Activated T-cell treated with anti-CD3 and anti-CD28 coated beads for 24 hours (primary cell): ENCODE measurements around the gene ZDHHC8.

Experiments
- DNase-seq: peaks from one replicate; pipeline ENCODE4 v3.0.0-alpha.2; 2020; ENCODE audit warnings: low read depth

ZDHHC8 gene

DNA sequence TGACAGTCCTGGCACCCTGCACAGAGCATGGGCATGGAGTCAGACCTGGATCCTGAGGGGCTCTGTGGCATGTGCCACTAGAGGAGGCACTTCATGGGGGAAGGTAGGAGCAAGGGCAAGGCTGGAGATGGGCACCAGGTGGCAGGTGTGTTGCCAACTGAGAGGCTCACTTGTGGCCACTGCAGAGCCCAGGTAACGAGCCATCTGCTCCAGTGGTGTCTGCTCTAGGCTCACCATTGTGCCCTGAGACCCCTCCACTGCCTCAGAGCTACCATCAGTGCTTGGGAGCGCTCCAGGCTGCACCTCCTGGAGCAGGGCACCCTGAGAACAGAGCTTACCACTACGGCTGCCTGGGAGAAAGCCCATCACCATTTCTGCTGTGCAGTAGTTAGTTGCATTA lies 1.3 kb upstream of the ZDHHC8 start:
- DNase-seq = no peak

DNA sequence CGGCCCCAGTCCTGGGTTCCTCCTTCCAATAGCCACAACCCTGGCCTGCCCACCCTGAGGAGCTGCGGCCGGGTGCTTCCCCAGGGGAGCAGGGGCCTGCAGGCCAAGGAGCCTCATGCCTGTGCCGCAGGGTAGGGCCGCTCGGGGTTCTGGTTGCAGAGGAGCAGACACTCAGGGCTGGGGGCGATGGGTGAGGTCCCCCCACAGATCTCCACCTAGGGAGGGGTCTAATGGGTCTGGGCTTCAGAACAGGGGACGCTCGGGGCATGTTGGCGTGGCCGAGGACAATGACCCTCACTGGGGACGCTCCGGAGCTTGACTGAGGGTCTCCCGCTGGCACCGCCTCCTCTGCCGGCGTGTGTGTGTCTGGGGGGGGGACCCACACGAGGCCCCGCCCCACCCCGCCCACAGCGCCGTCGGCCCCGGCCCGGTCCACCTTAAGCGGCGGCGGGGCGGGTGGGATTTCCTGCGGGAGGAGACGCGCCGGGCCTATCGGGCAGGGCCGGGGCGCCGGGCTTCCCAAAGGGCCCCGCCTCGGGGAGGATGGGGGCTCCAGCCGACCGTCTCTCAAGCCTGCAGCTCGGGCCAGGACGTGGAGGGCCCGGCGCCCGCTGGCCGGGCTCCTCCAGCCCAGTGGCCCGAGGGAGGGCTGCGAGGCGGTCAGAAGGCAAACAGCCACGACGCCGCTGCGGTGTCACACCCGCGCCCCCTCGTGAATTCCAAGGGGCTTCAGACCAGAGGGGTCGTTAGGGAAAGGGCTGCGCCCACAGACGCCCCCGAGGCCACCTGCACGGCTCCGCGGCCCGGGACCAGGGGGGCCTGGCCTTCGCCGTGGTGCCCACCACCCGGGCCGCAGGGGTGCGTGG lies 640 bp upstream of the ZDHHC8 start:
- peak; percentile 81 for DNase-seq

DNA sequence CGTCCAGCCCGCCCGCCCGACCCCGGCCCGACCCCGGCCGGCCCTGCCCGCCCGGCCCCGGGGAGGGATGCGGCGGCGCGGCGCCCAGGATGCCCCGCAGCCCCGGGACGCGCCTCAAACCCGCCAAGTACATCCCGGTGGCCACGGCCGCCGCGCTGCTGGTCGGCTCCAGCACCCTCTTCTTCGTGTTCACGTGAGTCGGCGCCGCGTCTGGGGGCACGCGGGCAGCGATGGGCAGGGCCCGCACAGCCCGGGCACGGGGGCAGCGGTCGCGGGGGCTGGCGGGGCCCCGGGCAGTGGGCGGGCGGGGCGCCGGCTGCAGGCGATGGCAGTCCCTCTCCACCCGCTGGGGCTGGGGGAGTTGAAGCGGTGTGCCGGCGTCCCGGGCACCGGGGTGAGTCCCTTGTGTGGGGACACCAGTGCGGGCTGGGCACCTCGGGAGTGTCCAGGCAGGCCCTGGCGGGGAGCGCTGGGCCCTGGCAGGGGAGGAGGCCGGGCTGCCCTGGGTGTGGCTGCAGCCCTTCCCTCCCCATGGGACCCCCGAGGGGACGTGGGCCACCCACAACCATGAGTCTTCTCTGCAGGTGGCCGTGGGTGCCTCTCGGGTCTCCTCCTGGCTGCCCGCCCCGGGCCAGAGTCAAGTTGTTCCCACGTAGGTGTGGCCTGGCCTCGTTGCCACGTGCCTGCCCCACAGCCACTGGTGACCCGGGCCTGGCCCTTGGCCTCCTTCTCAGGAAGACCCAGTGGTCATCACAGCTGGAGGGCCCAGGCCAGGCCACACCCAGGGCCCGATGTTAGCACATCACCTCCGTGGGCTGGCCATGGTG lies 468 bp downstream of the ZDHHC8 start:
- DNase-seq = no peak

DNA sequence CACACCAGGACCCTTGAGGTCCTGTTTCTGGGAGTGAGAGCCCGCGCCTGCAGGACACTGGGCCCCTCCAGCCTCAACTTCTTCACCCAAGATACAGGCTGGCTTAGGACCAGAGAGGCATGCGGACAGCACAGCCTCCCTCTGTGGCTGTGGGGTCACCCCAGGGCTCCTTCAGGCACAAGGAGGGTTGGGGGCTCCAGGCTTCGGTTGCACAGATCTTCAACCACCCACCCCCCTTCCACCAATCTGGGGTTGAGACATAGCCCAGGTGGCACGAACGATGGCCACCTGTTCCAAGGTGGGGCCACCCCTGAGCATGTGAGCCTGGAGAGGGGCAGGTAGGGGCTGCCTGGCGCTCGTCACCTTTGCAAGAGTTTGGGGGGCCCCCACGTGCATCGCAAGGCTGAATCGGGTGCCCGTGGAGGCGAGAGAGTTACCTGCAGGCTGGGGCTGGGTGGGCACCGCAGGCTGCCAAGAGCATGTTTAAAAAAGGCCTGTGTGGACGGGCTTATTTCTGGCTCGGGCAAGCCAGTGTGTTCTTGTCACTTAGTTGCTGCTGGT lies 1.2 kb downstream of the ZDHHC8 start:
- DNase-seq = no peak

DNA sequence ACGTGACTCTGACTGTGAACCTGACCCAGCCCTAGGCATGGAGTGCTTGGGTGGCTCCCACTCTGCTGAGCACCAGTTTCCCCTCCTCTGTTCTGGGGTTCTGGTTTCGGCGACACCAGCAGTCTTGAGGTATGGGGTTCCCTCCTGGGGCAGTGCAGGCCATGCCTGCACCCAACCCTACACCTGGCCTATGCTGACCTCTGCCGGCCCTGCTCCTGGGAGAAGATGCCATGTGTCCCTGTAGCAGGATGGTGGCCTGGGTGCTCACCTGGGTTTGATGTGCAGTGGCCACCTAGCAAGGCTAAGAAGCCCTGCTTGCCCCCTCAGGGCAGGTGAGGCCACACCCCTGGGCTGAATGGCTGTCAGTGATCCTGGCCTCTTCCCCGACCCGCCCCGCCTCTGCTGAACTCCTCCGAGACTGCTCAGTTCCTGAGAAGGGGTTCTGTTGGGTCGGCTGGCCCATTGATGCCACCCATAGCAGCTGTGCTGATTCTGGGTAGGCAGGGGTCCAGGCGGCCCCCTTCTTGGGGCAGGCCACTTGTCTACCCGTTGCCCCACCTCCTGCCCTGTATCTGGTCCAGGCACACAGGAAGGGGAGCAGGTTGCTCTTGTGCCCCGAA lies 2.4 kb downstream of the ZDHHC8 start:
- no peak for DNase-seq

DNA sequence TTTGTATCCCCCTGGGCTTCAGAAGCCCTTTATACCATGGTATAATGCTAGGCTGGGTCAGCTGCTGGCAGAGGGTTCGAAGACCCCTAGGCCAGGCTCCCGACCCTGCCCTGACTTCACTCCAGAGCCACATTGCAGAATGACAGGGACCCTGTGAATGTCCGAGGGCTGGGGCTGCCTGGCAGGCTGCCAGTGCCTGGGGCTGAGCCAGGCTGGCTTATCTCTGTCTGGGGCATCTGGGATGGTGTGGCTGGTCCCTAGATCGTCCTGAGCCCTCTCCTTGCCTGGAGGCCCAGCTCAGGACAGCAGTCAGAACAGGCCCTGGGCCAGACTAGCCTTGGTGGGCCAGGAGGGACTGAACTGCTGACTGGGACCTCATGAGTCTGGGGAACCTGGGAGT lies 3.7 kb downstream of the ZDHHC8 start:
- no peak for DNase-seq

DNA sequence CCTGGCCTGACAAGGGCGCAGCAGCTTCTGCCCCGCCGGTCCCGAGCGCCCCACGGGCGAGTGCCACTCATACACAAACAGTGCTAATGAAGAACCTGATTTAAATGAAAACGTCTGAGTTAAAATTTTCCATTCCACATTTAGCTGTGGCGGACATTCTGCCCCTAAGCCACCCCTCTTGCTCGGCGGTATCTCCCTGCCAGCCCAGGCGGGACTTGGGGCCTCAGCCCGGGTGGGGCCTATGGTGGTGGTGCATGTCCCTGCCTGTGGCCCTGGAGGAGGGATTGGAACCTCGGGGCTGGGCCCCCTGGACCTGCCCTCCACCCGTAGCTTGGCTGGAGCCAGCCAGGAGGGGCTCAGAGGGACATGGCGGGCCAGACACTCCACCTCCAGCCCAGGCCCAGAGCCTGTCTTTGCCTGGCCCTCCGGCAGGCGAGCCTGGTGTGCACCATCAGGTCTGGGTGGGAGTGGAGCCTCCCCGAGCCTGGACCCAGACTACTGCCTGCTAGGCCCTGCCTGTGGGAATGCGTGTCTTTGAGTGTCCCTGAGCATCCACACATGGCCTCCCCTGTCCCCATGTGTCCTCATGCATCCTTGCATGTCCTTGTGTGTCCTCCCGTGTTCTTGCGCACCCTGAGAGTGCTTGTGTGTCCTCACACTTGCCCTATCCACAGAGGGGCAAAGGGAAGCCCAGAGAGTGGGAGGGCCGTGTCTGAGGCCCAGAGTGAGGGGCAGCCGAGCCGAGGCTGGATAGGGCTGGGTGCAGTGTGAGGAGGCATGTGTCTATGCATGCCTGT lies 4.4 kb downstream of the ZDHHC8 start:
- no peak for DNase-seq

DNA sequence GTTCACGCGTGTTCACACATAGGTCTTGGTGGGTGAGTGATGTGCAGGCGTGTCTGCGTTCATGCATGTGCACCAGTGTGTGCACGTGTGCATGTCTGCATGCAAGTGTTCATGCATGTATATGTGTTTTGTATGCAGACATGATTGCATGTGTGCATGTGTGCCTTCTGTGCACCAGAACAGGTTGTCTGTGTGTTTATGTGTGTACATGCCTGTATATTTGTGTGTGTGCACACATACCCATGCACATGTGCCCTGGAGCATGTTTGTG lies 4.9 kb downstream of the ZDHHC8 start:
- no peak for DNase-seq

DNA sequence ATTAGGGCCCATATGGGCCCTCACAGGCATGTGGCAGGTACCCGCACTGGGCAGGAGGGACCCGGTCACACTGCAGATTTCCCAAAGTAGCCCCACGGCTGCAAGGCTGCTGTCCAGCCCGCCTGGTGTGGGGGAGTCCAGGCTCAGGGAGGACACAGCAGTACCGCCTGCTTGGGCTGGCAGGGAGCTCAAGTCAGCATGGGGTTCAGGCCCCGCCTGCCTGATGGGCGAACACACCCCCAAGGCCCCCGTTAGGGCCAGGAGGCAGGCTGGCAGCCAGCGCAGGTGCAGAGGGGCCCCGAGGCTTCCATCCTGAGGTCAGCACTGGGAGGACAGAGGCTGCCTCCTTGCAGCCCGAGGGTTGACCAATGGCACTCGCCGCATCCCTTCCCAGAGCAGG lies 5.5 kb downstream of the ZDHHC8 start:
- DNase-seq = no peak

DNA sequence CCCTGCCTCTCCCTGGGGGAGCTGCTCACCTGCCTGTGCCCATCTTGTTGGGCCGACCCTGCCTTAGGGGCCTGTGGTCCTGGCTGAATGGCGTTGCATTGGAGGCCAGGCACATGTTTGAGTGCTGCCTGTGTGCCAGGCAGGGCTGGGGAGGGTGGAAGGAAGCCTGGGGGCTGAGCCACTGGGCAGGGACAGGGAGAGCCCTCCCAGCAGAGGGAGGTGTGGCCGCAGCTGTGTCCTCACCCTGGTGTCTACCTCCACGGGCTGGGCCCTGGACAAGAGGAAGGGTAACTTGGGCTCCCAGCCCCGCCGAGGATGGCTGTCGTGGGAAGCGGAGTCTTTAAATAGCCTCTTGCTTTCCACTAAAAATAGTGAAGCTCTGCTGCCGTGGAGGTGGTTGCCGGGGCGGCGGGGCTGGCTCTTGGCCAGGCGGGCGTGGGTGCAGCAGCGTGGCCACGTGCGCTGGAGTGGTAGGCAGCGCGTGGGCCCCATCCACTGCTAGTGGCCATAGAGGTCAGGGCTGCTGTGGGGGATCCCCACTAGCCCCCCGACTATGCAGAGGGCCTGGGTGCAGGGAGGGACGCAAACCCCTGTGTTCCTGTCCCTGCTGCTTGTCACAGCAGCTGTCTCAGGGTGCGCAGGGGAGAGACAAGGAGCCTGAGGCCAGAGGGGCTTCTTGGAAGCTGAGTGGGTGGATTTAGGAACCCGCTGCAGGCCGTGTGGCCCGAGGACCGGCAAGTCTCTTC lies 6.2 kb downstream of the ZDHHC8 start:
- DNase-seq = no peak

DNA sequence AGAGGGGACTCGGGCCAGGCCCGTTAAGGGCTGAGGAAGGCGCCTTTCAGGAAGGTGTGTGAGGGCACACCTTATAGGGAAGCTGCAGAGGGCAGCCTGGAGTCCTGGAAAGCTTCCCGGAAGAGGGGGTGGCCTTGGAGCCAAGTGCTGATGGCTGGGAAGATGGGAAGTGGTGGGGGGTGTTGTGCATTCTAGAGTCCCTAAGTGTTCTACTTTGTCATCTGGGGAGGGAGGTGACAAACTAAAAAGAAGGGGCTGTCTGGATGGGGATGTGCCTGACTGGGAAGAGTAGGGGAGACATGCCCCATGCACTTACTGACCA lies 6.8 kb downstream of the ZDHHC8 start:
- no peak for DNase-seq

DNA sequence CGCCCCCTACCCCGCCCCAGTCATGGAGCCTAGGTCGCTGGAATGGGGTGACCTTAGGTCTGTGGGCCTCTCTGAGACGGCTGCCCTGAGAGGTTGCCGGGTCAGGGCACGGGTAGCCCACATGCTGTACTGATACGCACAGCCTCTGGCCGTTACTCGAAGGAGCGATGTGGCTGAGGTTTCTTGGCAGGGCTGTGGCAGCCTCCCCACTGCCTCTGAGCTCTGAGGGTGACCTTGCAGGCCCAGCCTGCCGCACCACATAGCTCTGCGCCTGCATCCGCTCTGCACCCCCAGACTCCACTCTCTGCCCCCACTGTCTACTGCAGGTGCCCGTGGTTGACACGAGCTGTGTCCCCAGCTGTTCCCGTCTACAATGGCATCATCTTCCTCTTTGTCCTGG lies 7.3 kb downstream of the ZDHHC8 start:
- no peak for DNase-seq

DNA sequence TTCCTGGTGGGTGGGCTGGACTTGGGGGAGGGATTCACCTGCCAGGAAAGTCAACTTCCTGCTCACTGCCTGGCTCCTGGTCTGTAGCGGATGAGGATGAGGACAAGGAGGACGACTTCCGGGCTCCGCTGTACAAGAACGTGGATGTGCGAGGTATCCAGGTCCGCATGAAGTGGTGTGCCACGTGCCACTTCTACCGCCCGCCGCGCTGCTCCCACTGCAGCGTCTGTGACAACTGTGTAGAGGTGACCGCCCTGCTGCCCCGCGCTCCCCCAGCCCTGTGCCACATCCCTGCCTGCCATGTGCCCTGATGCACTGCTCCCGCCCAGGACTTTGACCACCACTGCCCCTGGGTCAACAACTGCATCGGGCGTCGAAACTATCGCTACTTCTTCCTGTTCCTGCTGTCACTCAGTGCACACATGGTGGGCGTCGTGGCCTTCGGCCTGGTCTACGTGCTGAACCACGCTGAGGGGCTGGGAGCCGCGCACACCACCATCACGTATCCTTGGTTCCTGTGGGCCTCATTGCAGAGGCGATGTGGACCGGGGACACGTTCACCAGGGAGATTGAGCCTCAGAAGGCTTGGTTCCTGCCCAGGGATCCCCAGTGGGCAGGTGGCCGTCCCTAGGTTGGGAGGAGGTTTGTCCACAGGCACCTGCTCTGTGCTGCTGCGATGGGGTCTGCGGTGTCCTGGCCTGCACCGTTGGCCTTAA lies 7.9 kb downstream of the ZDHHC8 start:
- no peak for DNase-seq

DNA sequence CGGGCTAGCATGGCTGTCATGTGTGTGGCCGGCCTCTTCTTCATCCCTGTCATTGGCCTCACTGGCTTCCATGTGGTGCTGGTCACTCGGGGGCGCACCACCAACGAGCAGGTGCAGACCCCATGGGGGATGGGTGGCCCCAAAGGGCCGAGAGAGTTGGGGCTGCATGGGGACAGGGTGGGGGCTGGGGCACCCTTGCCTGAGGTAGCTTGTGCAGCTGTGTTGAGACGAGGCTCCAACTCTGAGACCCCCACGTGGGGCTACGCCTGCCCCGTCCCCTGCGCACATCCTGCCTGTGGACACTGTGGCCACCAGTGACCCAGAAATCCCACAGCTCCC lies 8.5 kb downstream of the ZDHHC8 start:
- no peak for DNase-seq

DNA sequence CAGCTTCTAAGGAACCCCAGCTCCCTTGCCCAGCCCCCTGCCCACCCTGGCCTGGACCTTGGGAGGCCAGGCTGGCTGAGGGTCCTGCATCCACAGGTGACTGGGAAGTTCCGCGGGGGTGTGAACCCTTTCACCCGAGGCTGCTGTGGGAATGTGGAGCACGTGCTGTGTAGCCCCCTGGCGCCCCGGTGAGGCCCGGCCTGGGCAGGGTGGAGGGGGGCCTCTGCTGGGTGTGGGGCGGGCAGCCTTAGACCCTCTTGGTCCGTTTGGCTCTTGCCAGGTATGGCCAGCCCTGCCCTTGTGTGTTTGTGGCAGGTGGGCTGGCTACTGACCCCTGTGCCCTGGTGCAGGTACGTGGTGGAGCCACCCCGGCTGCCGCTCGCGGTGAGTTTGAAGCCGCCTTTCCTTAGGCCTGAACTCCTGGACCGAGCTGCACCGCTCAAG lies 8.9 kb downstream of the ZDHHC8 start:
- no peak for DNase-seq

DNA sequence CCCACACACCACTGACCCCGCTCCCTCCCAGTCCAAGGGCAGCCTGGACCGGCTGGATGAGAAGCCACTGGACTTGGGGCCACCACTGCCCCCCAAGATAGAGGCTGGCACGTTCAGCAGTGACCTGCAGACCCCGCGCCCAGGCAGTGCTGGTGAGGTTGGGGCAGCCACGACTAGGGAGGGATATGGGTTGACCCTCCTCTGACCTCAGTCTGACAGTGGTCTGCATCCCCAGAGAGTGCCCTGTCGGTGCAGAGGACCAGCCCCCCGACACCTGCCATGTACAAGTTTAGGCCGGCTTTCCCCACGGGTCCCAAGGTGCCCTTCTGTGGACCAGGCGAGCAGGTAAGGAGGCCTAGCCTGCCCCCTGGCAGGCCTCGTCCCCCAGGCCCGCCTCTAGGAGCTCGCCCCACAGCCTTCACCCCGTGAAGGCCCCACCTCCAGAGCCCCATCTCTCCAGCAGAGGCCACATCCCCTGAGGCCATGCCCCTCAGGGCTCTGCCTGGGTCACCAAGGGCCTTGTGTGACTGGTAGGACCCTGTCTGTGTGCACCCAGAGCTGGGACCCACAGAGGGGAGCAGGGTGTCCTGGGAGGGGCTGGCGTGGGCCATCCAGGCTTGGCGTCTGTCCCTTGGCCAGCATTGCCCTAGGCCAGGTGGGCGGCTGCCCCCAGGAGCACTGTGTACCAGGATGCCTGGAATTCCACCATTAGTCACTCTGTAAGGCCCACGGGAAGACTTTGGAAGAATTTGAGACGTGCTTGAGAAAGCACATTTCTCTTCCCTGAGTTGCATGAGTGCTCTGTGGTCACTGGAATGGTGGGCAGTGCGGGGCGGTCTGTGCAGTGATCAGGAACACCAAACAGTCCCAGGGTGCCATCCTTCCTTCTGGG lies 9.8 kb downstream of the ZDHHC8 start:
- DNase-seq = no peak

DNA sequence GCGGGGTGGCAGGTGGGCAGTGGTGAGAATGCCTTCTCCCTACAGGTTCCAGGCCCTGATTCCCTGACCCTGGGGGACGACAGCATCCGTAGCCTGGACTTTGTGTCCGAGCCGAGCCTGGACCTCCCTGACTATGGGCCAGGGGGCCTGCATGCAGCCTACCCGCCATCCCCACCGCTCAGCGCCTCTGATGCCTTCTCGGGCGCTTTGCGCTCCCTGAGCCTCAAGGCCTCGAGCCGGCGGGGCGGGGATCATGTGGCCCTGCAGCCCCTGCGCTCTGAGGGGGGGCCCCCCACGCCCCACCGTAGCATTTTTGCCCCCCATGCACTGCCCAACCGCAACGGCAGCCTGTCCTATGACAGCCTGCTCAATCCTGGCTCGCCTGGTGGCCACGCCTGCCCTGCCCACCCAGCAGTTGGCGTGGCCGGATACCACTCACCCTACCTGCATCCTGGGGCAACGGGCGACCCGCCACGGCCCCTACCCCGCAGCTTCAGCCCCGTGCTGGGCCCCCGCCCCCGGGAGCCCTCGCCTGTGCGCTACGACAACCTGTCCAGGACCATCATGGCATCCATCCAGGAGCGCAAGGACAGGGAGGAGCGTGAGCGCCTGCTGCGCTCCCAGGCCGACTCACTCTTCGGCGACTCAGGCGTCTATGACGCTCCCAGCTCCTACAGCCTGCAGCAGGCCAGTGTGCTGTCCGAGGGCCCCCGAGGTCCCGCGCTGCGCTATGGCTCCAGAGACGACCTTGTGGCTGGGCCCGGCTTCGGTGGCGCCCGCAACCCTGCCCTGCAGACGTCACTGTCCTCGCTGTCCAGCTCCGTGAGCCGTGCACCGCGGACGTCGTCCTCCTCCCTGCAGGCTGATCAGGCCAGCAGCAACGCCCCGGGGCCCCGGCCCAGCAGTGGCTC lies 11.4 kb downstream of the ZDHHC8 start:
- no peak for DNase-seq

DNA sequence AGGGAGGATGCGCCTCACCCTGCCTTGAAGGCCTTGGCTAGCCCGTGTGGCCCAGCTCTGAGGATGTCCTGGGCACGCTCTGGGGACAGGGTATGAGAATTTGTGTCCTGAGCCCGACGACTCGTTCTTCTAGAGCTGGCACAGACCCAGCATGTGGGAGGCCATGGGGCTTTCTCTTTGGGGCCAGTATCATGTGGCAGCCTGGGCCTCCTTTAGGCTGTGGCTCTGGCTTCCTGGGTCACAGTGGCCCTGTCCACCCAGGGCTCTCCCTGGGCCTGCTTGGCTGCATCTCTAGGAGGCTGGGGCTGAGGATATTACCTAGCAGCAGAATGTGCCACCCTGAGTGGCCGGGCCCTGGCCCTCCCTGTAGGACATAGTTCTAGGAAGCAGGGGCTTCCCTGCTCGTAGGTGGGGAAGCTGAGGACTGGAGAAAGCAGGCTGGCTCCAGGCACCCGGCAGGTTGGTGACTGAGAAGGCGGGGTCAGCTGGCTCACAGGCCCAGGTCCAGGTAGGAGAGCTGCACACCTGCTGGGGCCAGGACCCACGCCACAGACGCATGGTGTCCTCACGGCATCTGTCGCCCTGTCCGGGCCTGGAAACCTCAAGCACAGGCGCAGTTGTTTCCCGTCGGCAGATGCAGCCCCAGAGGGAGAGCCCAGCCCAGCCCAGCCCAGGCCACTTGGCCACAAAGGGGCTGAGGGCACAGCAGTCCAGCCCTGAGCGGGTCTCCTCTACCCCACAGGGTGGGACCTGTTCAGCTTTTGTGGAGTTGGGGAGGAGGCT lies 12.5 kb downstream of the ZDHHC8 start:
- no peak for DNase-seq
